Stimulated activated CD4-positive, alpha-beta T cell treated with anti-CD3 and anti-CD28 coated beads, Interleukin-12 subunit alpha, Interleukin-12 subunit beta, amount 100 ng/mL, for 4 hours (primary cell): Measurements from ENCODE around the gene LGALS9.
"Not testable (repeated sequence)": the region's sequence is repeated elsewhere in the genome, so short reads cannot be mapped to it uniquely, and the experiment has no call there.

ENCODE experiments used
- DNase-seq: peaks from one replicate; pipeline ENCODE4 v3.0.0-alpha.2; 2020

The LGALS9 gene

DNA sequence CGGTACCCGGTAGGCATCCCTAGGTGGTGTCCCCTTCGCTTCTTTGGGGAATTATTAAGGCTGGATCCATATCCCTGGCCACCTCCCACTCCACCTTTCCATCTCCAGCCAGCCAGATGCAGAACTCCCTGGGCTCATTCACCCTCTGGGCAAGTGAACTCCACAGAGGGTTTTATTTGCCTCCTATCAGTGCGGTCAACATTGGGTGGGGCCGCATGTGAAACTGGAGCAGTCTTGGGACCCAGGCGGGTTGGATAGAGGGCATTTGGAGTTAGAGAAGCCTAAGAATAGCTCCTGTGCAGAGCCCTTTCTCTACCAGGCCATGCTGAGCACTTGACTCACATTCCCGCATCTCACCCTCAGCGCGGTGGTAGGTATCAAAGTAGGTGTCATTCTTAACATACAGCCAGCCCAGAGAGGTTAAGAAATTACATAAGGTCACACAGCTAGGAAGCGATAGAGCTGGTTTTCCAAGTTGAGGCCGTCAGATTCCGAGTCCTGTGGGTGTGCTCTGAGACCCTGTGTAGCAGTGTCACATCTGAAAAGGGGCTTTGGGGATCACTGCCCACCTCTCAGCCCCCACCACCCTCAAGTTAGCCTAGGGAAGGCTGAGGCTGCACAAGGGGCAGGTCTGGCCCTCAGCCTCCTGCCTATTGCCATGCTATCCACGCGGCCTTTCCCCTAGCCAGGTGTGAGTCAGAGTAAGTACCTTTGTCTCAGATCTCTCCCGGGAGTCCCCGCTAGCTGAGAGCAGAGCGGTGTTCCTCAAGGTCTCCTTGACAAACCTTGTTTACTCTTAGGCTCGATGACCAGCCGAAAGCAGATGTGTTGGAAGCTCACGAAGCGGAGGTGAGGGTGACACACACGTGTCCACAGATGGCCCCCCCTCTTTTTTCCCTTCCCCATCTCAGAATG, 26.9 kb upstream of the LGALS9 start:
- no peak for DNase-seq

DNA sequence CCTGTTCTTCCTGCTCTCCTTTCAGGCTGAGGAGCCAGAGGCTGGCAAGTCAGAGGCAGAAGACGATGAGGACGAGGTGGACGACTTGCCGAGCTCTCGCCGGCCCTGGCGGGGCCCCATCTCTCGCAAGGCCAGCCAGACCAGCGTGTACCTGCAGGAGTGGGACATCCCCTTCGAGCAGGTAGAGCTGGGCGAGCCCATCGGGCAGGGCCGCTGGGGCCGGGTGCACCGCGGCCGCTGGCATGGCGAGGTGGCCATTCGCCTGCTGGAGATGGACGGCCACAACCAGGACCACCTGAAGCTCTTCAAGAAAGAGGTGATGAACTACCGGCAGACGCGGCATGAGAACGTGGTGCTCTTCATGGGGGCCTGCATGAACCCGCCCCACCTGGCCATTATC, 25.6 kb upstream of the LGALS9 start:
- DNase-seq: no peak

DNA sequence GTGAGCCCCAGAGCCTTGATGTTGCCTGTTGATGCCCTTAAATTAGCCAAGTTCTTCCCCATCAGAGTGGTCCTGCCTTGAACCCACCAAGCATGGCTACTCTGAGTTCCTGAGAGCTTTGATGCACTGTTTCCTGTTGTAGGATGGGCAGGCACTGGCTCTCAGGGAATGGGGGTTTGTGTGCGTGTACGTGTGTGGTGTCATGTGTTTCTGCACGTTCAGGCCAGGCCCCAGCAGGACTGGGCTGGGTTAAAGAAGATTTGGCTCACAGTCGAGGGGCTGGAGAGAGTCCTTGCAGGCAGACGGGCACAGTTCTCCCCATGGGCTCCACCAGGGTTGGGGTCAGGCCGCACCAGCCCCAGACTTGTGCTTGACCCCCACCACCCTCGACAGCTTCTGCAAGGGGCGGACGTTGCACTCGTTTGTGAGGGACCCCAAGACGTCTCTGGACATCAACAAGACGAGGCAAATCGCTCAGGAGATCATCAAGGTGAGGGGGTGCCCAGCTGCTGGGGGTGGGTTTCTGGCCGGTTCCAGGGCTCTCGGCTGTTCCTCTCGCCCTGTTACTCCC, 23.4 kb upstream of the LGALS9 start:
- no peak for DNase-seq

DNA sequence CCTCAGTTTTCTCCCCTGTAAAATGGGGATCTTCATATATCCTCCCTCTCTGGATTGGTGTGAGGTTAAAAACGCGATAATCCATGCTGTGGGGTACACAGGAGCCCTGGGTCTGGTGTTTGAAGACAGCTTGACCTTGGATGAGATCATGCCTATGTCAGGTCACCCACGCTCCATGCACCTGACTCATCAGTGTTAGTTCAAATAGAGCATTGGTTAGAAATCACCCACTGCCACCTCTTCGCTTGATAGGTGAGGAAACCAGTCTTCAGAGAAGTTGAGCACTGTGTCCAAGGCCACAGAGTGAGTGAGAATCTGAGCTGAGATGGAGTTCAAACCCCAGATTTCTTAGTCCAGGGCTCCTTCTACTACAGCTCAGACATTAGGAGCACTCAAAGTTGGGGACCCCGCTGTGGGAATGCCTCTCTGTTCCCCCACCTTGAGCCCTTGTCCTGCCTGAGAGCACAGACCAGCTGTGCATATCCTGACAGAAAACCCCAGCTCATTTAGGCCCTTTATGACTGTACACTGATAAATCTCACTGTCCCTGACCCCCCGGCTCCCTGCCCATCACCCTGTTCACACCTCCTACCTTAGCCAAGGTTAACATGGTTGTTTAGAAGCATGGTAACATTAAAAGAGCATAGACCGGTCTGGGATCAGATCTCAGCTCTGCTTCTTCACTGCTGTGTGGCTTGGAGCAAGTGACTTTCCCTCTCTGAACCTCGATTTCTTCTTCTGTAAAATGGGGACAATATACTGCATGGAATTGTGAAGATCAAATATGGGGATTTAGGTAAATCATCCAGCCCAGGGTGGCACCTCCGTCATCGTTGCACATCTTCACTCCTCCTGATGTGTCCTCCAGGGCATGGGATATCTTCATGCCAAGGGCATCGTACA, 22.4 kb upstream of the LGALS9 start:
- no peak for DNase-seq

DNA sequence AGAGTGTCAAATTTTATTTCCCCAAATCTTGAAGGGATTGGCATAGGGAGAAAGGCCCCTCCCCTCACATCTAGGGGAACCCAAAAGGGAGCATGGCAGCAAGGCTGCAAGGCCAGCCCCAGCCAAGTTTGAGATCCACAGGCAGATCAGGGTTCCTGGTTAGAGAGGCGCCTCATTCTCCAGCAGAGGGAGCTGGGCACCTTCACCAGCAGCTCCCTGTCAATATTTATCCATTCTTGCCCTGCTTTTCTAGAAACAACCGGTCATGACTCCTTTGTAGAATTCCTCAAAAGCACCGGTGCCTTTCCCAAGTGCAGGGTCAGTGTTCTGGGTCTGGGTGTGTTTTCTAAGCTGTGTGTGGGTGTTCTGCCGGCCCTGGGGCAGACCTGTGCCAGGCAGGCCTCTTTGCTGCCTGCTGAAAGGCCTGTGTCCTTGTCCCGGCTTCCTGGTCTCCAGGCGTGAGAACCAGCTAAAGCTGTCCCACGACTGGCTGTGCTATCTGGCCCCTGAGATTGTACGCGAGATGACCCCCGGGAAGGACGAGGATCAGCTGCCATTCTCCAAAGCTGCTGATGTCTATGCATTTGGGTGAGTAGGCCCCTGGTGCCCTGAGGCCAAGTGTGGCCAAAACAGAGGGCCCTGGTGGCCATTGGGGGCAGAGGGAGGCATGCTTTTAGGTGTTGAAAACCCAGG, 21.2 kb upstream of the LGALS9 start:
- DNase-seq: no peak

DNA sequence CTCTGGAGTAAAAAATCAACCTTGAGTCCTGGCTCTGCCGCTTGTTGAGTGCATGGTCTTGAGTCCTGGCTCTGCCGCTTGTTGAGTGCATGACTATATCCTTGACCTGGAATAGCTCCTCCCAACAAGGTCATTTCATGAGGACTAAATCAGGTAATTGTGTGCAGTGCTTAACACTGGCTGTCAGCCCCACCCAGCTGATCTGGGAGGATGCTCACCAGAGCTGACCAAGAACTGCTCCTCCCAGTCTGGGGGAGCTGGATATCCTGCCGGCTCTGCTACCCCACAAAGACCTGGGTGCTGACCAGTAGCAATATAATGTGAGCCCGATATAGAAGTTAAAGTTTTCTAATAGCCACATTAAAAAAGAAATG, 20.7 kb upstream of the LGALS9 start:
- no peak for DNase-seq

DNA sequence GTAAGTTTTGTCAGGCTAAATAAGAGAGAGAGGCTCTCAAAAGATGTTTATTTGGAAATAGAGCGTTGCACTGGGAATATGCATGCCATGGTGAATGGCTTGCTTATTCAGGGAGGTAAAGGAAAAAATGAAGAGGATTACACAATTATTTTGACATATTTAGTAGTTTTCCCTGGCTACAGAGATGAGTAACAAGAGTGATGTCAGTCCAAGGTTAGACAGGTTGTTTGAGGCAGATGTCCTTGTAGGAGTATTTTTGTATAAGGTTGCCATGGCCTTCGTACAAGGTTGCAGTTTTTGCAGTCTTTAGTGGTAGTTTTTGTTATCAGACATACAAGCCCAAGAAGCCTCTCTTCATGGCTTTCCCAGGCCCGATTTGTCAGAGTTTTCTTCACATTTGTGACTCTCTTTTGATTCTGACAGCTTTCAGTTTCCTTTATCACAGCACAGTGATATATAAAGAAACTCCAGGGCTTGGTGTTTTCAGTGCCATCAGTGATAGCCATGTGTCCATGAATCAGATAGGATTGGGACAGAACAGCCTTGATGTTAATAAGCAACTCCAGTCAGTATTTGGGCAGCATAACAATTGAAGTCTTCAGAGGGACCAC, 18.7 kb upstream of the LGALS9 start:
- no peak for DNase-seq

DNA sequence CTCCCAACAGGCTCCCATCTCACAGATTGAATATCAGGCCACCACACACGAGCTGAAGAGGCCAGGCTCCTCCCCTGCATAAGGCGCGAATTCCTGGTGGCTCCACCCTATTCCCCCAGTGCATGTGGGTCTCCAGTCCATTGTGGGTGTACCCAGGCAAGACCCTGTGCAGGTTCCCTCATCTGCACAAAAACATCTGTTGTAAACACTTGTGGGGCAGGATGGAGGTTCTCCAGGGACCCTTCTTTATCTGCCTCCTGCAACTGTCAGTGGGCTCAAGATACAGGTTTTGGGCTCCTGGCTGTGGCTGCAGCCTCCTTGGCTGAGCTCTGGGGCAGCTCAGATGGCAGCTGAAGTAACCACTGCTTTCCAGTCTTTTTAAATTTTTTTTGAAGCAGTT, 17.6 kb upstream of the LGALS9 start:
- DNase-seq: no peak

DNA sequence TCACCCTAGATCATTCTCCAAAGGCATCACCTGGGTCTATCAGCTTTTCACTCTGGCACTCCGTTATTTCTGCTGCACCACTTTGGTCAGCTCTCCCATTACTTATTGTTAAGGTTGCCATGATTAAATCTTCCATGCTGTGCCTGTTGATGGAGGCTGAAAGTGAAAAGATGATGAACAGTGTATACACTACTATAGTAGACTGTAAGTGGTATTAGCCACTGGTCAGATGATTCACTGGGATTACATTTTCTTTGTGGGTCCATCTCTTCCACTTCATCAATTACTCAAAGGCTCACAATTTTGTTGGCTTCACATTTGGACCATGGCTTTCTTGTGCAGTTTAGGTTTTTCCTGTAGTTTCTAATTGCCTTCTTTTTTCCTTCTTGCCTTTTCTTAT, 15.9 kb upstream of the LGALS9 start:
- no peak for DNase-seq

DNA sequence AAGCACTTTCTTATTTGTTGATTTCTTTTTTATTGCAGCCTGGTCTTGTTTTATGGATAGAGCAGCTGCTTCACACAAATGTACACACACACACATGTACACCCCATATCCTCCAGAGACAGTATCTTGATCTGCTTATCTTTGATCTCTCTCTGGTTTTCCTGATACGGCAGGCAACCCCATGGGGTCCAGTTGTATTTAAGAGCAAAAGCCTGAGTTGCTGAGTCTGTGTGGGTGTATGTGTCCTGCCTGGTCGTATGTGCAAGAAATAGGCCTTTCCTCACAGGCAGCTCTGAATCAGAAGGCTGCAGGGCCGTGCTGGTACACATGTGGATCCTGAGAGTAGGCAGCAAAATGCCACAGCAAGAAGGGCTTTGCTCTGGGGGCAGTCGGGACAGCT, 14.6 kb upstream of the LGALS9 start:
- no peak for DNase-seq

DNA sequence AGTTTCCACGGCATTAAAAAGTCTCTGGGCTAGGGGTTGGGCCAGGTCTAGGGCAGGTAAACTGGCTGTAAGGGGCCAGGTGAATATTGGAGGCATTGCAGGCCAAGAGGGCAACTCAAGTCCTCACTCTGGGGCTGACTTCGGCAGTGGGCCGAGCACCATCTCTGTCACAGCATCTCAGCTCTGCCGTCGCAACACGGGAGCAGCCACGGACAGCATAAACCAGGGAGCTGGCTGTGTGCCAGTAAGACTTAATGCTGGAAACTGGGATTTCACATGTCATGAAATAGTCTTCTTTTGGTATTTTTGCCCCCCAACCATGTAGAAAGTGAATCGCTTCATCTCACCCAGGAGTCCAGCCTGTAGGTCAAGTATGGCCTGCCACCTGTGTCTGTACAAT, 12.6 kb upstream of the LGALS9 start:
- no peak for DNase-seq

DNA sequence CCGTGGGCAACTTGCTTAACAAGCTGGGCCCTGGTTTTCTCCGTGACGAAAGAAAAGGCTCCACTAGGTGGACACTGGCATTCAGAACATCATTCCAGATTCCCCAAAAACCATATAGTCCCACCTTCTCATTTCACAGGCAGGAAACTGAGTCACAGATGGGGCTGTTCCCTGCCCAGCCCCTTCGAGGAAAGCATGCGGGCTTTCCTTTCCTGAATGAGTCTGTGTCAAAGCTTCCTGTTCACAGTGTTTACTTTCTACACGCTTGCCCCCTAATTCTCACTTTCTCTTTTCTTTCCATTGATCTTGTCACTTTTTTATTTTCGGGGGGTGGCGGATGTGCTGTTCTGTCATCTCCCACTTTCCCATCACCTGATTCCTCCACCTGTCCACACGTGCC, 10.3 kb upstream of the LGALS9 start:
- DNase-seq: no peak

DNA sequence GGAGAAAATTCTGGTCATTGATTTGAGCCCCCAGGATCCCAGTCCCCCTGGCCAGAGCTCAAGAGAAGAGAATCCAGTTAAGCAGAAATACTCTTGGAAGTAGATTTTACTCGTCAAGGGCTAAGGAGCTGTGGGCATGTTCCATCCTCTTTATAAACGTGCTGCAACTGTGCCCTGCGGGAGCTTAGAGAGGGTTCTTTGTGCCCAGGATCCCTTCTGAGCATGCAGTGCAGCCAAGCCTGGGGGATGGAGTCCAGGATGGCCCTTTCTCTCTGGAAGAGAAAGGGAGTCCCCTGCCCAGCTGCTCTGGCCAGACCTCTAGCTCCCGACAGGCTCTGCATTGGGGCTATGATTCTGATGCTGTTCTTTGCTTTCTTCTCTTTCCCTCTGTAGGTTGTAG, 9.5 kb upstream of the LGALS9 start:
- no peak for DNase-seq

DNA sequence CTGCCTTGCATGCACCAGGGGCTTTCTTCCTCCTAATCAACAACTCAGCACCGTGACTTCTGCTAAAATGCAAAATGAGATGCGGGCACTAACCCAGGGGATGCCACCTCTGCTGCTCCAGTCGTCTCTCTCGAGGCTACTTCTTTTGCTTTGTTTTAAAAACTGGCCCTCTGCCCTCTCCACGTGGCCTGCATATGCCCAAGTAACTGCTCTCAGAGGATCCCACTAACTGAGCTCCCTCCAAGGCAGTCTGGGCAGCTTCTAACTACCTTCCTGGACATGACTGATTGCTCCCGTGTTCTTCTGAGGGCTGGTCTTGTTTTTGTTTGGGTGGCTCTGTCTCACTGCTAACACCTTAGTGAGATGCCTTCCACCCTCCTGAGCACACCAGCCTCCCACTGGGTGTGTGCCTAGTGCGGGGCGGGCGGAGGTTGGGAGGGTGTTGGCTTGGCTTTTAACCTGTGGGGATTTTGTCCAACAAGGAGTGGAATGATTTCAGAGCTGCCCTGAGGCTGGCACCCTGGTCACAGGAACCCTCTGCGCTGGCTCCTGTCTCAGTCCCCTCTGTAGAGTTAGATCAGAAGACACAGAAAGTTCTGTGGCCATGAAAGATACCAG, 8.9 kb upstream of the LGALS9 start:
- no peak for DNase-seq

DNA sequence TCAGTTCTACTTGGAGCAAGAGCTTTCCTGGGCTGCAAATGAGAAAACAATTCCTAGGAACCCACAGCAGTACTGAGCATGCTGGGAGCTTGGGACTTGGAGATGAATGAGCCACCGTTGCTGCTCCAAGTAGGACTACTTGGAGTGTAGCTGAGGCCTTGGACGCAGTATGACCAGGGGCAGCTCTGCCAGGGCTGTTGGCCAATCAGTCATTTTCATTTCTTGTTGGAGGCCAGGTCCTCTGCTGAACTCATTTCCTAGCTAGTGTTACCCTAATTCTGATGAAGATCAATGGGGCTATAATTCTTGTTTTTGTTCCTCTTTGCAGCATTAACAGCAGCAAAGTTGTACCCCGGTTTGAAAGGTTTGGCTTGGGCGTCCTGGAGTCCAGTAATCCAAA, 8.0 kb upstream of the LGALS9 start:
- no peak for DNase-seq

DNA sequence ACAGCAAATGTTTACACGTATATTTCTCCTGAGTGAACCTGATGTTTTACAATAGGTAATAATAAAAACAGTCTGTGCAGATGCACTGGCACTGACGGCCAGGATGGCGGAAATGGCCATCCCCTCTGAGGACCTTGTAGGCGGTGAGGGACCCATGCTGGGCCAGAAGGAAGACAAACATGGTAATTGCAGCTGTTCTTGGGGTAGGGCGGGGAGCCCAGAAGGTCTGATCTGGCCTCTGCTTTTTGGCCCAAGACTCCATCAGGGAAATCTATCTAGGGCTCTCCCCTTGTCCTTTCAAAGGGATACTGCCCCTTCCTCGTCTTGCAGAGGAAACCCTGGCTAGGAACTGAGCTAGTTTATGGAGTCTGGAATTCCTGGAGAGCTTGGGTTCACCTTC, 7.4 kb upstream of the LGALS9 start:
- no peak for DNase-seq

DNA sequence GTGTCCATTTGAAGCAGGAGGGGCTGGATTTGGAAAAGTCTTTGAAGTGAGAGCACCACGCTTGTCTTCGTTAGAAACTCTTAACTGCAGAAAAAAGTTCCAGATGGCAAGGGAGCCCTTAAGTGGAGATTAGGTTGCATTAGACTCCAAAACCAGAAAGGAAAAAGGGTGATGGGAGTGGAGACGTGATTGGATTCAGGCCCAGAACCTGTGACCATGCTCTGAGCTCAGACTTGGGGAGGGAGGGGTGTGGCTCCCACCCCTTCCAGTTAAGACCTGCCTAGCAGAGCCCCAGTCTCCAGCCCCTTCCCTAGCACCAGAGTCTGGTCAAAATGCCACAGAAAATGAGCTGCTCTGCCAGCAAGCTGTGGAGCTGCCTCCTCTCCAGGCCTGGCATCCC, 6.4 kb upstream of the LGALS9 start:
- DNase-seq: no peak

DNA sequence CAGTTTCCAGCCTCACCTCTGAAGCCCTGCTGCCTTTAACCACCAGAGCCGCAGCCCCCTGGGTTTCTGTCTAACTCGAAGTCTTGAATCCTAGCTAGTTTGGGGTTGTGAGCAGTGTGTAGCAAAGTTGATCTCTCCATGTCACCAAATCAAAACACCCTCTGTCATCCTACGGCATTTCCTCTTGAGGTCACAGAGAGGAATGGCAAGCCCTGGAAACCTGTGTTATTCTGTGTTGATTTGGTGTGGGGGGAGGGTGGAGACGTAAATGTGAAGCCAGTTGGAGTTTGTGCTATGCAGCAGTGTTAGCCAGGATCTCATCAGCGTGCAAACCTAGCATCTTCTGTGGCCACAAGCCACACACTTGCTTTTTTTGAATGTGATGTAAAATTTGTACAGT, 5.1 kb upstream of the LGALS9 start:
- no peak for DNase-seq

DNA sequence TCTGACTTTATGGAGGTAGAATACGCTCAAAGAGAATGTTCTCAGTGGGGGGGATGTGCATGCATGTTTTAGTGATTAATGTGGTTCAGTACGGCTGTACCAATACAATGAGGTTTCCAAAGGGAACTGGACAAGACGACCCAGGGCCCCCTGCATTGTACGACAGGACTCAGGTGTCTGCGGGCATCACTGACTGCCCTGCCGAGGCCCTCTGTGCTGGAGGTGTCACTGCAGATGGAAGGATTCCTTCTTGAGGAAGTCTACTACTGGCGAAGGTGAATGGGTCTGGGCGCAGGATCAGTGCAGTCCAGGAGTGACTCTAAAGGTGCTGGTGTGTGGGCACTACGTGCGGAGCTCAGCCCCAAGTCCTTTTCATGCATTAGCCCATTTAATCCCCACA, 3.5 kb upstream of the LGALS9 start:
- no peak for DNase-seq

DNA sequence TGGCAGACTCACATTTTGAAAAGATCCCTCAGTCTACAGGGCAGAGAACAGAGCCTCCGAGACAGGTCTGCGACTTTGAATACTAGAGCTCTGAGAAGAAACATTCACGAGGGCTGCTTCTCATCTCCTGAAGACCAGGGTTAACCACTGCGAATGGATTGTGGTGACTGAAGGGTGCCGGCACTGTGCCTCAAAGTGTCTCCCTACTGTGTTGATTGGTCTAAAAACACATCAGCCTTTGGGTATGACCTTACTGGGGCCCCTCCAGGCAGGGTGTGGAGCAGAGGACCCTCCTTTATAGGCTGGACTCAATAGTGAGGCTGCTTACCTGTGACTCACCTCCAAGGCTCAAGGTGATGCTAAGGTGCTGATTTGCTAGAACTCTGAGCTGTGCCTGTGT, 2.6 kb upstream of the LGALS9 start:
- DNase-seq: no peak

DNA sequence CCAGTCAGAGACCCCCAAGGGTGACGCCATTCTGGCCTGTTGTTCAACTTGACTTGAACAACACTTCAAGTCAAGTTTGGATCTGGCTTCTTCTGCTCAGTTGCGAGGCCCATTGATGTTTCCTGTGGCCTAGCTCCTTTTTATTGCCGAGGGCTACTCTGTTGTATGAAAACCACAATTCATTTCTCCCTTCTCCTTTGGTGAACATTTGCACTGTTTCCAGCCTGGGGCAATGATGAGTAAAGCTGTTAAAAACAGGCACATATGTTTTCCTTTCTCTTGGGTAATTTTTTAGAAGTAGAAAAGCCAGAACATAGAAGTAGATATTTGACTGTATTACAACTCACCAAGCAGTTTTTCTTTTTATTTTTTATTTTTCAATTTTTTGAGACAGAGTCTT, 1.7 kb upstream of the LGALS9 start:
- not testable (repeated sequence) for DNase-seq

DNA sequence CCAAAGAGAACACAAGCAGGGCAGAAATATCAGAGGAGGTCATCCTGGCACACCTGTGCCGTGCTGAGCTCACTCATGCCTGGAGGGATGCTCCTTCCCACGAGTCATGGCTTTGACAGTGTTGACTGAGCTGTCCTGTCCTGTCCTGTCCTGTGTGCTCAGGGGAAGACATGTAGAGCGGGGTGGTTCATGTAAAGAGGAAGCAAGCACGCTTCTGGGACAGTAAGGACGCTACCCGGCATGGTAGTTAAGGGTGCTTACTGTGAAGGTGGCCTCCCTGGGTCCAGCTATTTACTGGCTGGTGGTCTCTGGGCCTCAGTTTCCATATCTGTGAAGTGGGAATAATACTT, 398 bp downstream of the LGALS9 start:
- no peak for DNase-seq
